Gastrocnemius medialis (tissue), 4 donors: Measurements from ENCODE around the gene SPATA21.

ENCODE experiments used
- CTCF ChIP-seq, 5 experiments: fragments of 450-650 bp in 3 of 5; fragments of 200-600 bp in 2 of 5; sonication (generic) in 2 of 5; IDR thresholded peaks in 4 of 5; conservative IDR thresholded peaks in 1 of 5; 1 replicate in 4 of 5; 2 replicates in 1 of 5; pipeline ENCODE4 v1.5.1; 2016 to 2019; ENCODE audit warnings: antibody characterized with exemption in 5 of 5, mild to moderate bottlenecking in 3 of 5, moderate library complexity in 3 of 5
- POLR2A ChIP-seq, 2 donors: fragments of 450-650 bp; IDR thresholded peaks; one replicate each; pipeline ENCODE4 v1.6.1; 2017; ENCODE audit warnings: antibody characterized with exemption in 2 of 2, mild to moderate bottlenecking in 2 of 2, moderate library complexity in 2 of 2

DNA sequence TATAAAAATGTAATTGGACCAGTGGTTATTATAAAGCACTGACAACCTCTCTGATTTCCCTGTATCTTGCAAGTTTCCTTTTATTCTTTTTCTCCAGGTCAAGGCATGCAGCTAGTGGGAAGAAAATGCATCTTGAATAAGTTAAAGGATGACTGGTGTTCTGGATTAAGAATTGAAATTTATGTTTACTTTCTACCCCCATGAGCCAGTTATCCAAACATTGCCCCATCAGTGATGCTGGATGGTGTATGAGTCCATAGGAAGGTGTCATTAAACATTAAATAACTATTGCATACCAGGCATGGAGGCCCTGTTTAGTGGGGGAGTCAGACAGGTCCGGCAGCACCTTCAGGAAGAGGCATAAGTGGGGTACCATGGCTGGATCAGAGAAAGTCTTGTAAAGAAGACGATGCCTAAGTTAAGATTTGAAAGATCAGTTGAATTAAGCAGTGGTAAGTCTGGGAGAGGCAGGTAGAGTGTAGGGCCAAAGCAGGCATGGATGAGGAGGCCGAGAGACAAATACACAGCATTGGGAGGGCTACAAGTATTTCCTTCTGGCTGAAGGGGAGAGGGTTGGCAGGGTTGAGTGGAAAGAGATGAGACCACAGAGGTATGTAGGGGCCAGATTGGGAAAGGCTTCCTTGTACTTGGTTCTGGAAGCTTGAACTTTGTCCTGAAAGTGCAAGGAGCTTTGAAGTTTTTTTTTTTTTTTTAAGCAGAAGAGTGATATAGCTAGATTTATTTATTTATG is 64.5 kb downstream of the SPATA21 start:
- TF ChIP-seq CTCF (IDR thresholded peaks at IDR 0.05 in 4 of 5, conservative IDR thresholded peaks at IDR 0.05 in 1 of 5), result no peak
- no peak for TF ChIP-seq POLR2A (IDR thresholded peaks at IDR 0.05)
